Activated CD8-positive, alpha-beta memory T cell treated with anti-CD3 and anti-CD28 coated beads, Interleukin-2, amount 50 U/mL, for 1 hour (primary cell): ENCODE measurements around the gene ZNF71.
"Not testable (repeated sequence)": the region's sequence is repeated elsewhere in the genome, so short reads cannot be mapped to it uniquely, and the experiment has no call there.

Experiments
- DNase-seq: peaks from one replicate; pipeline ENCODE4 v3.0.0-alpha.2; 2020; ENCODE audit errors: extremely low read depth

Gene ZNF71

GRCh38 chr19:56622374-56622773 lies 27.3 kb downstream of the ZNF71 start:
- DNase-seq, result no peak

GRCh38 chr19:56623006-56623405 lies 27.9 kb downstream of the ZNF71 start:
- no peak for DNase-seq

- no peak for DNase-seq
Observed at GRCh38 chr19:56625708-56626107, 30.6 kb downstream of the ZNF71 start.

GRCh38 chr19:56633021-56633420 lies 37.9 kb downstream of the ZNF71 start:
- no peak for DNase-seq

GRCh38 chr19:56637976-56638555 lies 43.0 kb downstream of the ZNF71 start:
- no peak for DNase-seq

GRCh38 chr19:56639217-56639616 lies 44.1 kb downstream of the ZNF71 start:
- DNase-seq, result no peak

GRCh38 chr19:56642711-56643459 lies 47.8 kb downstream of the ZNF71 start, which contains the start of gene SMIM17:
Gene SMIM17 (plus strand): TSS chr19:56643159. CDS start chr19:56645668, 2,509 bp downstream.
- DNase-seq, result no peak

- no peak for DNase-seq
Observed at GRCh38 chr19:56643460-56643955, 48.4 kb downstream of the ZNF71 start.

- DNase-seq, result no peak
Observed at GRCh38 chr19:56654151-56654550, 59.0 kb downstream of the ZNF71 start.

GRCh38 chr19:56660381-56661107 lies 65.4 kb downstream of the ZNF71 start:
- no peak for DNase-seq

GRCh38 chr19:56661248-56661647 lies 66.1 kb downstream of the ZNF71 start:
- no peak for DNase-seq

- DNase-seq, result no peak
Observed at GRCh38 chr19:56663931-56664500, 68.9 kb downstream of the ZNF71 start.

GRCh38 chr19:56664511-56664910 lies 69.4 kb downstream of the ZNF71 start:
- DNase-seq, result no peak

- no peak for DNase-seq
Observed at GRCh38 chr19:56667311-56667870, 72.3 kb downstream of the ZNF71 start.

- no peak for DNase-seq
Observed at GRCh38 chr19:56668676-56669075, 73.6 kb downstream of the ZNF71 start.

GRCh38 chr19:56670401-56670960 lies 75.4 kb downstream of the ZNF71 start:
- DNase-seq, result no peak

- DNase-seq, result no peak
Observed at GRCh38 chr19:56670961-56671612, 76.0 kb downstream of the ZNF71 start.

- DNase-seq, result peak; percentile 31
Observed at GRCh38 chr19:56671613-56671994, 76.5 kb downstream of the ZNF71 start, which contains the start of gene ZNF835. Gene ZNF835 (minus strand): TSS chr19:56671757. CDS start chr19:56665198, 6,559 bp downstream.

GRCh38 chr19:56672610-56673009 lies 77.5 kb downstream of the ZNF71 start:
- not testable (repeated sequence) for DNase-seq
